GOT3 (cell line): ENCODE results near the gene RNASEH2A.
"Not testable (repeated sequence)": the region's sequence is repeated elsewhere in the genome, so short reads cannot be mapped to it uniquely, and the experiment has no call there.

Experiments used
- DNase-seq: peaks from one replicate; lab custom pipeline; 2025; ENCODE audit warnings: mixed read lengths; lab: John Stamatoyannopoulos, UW

The RNASEH2A gene

DNA sequence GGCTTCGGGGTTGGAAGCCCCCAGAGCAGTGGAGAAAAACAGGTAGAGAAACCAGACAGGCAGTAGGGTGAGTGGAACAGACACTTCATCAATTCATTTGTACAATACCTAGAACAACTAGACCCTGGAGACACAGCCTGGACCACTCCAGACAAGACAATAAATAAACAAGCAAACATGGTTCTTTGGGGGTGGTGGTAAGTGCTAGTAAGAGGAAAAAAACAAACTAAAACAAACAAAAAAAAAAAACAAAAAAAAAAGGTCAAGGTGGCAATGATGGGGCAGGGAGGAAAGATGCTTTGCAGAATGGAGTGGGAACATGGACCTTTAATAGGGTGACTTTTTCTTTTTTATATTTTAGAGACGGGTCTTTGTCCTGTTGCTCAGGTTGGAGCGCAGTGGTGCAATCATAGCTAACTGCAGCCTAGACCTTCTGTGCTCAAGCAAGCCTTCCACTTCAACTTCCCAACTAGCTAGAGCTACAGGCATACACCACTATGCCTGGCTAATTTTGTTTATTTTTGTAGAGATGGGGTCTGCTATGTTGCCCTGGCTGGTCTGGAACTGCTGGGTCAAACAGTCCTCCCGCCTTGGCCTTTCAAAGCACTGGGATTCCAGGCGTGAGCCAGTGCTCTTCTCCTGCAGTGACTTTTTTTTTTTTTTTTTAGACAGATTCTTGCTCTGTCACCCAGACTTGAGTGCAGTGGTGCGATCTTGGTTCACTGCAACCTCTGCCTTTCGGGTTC is 12.0 kb upstream of the RNASEH2A start:
- DNase-seq = no peak

DNA sequence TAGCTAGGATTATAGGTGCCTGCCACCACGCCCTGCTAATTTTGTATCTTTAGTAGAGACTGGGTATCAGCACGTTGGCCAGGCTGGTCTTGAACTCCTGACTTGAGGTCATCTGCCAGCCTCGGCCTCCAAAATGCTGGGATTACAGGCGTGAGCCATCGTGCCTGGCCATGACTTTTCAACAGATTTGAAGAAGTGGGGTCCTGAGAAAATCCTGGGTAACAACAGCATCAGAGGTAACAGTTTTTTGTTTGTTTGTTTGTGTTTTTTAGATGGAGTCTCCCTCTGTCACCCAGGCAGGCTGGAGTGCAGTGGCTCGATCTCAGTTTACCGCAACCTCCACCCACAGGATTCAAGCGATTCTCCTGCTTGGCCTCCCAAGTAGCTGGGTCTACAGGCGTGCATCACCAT is 11.4 kb upstream of the RNASEH2A start:
- DNase-seq = no peak

DNA sequence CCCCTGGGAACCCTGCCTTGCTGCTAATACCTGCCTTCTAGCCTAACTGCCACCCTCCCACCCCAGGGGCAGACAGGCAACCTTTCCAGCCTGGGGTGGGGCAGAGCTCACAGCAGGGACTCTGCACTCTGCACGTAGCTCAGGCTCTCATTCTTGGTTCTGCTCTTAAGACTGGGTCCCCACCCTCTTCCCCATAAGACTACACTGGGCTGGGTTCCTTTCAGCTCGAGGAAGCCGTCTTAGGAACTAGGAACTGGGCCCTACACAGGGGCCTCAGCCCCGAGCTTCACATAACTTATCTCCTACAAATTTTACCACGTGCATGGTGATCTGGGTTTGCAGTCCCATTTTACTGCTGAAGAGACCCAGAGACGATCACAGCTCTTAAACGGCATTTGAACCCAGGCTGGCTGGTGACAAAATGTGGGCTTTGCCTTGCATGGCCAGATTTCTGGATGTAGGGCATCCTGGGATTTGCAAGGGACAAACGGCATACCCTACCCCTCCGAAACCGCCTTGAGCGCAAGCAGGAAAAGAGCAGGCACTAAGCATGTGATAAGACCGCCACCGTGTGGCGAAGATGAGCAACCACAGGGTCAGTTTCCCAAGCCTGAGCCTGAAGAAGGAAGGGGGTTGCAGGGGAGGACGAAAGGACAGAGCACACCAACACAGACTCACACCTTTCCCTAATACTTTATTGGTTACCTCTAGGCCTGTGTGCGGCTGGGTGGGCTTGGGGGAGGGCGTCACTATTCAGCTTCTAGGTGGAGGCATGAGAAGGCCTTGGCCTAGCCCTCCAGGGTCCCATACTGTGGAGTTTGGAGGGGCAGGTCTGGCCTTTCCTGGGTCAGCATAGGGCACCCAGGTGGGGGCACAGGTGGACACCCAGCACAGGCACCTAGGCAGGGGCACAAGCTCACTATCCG is 10.0 kb upstream of the RNASEH2A start:
- DNase-seq = no peak

DNA sequence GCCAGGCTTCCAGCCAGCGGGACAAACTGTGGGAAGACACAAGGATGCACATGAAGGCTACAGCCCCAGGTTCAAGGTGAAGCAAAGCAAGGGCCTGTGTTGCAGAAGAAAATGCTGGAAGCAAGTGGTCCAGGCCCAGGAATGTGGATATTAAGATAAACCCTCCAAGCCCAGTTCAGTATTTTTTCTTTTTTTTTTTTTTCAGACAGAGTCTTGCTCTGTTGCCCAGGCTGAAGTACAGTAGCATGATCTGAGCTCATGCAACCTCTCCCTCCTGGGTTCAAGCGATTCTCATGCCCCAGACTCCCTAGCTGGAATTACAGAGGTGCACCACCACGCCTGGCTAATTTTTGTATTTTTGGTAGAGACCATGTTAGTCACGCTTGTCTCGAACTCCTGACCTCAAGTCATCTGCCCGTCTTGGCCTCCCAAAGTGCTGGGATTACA is 9.2 kb upstream of the RNASEH2A start:
- no peak for DNase-seq

DNA sequence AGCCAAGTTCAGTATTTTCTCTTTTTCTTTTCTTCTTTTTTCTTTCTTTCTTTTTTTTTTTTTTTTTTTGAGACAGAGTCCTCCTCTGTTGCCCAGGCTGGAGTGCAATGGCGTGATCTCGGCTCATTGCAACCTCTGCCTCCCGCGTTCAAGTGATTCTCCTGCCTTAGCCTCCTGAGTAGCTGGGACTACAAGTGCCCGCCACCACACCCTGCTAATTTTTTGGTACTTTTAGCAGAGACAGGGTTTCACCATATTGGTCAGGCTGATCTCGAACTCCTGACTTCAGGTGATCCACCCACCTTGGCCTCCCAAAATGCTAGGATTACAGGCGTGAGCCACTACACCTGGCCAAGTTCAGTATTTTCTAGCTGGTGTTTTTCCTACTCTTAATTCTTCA is 8.8 kb upstream of the RNASEH2A start:
- DNase-seq = not testable (repeated sequence)

DNA sequence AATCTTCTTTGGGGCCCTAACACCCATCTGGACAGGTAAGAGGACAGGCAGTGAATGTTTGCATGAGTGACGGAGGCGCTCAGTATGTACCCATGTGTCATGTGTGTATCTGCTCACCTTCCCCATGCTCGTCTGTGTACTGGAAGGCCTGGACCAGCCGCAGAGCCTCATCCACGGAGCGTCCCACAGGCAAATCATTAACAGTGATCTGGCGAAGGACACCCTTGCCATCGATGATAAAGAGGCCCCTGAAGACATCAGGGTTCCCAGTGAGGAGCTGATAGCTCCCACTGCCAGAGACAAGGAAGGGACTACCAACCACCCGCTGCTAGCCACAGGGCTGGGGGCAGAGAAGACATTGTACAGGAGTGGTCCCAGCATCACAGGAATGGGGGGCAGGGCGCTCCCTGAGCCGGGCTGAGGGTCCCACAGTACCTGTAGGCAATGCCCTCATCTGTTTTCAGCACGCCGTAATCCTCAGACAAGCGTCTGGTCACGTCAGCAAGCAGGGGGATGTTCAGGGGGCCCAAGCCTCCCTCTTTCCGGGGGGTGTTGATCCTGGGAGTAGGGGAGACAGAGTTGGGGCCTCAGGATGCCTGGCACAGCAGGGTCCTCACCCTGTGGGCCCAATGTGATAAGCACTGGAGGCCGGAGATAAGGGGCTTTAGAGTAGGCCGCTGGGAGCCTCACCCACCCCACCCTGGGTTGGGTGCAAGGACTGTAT is 6.5 kb upstream of the RNASEH2A start:
- no peak for DNase-seq

DNA sequence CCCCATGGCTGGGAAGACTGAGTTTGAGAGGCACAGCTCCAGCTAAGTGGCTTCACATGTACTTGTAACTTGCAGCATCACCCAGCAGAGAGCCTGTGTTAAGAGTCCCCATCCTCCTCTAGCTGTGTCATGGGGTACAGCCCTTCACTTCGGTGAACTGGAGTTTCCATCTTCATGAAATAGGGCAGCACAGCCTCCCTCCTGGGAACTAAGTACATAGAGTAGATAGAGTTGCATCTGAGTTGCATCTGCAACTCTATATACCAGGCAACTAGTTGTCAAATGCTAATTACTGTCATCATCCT is 6.0 kb upstream of the RNASEH2A start:
- DNase-seq = no peak

DNA sequence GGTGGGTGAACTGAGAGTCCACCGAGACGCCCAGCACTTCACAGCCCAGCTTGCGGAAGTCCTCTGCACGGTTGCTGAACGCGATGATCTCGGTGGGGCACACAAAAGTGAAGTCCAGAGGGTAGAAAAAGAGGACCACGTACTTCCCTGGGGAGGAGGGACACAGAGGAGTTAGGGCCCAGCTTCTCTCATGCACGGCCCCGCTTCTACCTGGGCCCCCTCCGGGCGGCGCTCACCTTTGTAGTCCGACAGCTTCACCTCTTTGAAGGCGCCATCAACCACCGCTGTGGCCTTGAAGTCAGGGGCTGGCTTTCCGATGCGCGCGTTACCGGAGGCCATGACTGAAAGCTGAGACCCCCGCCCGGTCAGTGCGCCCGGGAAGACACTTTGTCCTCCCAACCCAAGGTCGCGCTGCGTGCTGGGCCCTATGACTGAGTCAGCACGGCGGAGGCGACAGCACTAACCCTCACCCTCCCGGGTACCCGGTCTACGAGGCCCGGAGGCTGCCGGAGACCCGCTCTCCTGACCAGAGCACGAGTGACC is 5.4 kb upstream of the RNASEH2A start:
- DNase-seq = no peak

DNA sequence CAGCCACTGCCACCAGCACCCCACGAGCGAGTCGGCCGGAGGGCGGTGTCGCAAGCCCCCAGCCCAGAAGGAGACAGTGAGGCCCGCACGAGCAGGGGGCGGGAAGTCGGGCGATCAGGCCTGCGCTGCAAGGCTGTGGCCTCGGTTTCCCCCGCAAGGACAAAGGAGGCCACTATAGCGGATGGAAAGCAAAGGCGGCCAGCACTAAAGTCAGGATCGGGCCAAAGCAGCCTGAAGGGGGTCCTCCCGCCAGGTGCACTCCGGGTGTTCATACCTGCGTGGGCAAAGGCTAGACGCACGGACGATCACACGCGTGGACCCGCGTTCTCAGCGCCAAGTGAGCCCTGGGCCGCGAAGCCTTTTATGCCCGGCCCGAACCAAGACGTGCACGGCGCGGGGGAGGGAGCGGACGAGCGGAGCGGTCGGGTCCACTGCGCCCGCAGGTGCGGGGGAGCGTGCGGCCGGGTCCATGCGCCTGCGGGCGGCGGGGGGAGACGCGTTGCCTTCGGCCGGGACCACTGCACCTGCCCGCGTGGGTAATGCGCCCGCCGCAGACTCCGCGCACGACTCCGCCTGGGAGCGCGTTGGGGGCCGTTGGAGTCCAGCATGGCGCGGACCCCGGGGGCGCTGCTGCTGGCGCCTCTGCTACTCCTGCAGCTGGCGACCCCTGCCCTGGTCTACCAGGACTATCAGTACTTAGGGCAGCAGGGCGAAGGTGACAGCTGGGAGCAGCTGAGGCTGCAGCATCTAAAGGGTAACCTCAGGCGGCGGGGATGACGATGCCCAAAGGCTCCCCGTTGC is 4.7 kb upstream of the RNASEH2A start, which contains the start of the genes PRDX2 and THSD8:
TSS of gene PRDX2 (minus strand) at position 335 of the 801 bp plus-strand sequence. CDS start 539 bp downstream, outside the sequence.
TSS of gene THSD8 (plus strand) at position 604 of the 801 bp plus-strand sequence. CDS start at position 607, 3 bp downstream.
- peak; percentile 42 for DNase-seq

DNA sequence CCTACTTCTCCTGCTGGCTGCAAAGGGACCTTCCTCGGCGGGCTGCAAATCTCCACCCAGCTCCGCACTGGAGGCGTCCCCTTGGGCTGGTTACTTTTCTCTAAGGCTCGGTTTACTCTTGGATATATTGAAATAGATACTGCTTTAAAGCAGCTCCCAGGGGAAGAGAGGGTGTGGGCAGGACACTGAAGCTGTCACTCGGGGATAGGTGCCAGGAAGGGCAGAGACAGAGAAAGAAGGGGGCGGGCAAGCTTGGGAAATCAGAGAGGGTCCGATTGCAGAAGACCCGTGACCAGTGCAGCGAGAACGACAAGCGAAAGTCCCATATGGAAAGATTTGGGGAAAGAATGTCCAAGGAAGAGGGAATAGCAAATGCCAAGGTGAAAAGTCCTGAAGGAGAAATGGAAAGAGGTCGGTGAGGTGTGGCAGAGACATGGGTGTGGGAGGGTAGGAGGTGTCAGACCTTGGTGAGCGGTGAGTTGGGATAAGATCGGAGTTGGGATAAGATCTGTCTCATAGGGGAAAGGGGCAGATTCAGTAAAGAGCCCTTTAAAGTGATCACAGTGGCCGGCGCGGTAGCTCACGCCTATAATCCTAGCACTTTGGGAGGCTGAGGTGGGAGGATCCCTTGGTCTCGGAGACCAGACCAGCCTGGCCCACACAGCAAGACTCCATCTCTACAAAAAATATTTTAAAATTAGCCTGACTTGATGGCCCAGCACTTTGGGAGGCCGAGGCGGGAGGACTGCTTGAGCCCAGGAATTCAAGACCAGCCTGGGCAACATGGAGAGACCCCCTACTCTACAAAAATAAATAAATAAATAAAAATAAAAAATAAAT is 3.9 kb upstream of the RNASEH2A start:
- DNase-seq = no peak

DNA sequence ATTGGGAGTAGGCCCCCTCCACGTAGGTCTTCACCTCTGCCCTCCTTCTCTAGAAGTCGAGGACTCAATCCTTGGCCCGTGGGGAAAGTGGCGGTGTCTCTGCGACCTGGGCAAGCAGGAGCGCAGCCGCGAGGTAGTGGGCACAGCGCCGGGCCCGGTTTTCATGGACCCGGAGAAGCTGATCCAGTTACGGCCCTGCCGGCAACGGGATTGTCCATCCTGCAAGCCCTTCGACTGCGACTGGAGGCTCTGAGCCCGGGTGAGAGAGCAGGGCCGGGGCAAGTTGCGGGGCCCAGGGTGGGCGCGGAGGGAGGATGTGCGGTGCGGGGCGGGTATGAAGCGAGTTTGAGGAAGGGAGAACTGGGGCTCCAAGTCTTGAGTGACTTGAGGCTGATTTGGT is 2.3 kb upstream of the RNASEH2A start:
- DNase-seq = no peak

DNA sequence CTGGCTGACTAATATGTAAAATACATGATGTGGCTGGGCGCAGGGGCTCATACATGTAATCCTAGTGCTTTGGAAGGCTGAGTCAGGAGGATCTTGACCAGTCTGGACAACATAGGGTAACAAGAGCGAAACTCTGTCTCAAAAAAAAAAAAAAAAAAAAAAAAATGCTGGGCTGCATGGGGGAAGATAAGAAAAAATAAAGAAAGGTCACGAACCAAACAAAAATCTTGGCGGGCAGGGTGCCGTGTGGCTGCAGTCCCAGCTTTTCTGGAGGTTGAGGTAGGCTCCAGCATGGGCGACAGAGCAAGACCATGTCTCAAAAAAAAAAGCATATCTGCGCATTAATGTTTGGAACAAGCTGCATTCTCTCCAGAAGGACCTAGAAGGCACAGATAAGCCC is 8.7 kb downstream of the RNASEH2A start:
- DNase-seq = no peak

DNA sequence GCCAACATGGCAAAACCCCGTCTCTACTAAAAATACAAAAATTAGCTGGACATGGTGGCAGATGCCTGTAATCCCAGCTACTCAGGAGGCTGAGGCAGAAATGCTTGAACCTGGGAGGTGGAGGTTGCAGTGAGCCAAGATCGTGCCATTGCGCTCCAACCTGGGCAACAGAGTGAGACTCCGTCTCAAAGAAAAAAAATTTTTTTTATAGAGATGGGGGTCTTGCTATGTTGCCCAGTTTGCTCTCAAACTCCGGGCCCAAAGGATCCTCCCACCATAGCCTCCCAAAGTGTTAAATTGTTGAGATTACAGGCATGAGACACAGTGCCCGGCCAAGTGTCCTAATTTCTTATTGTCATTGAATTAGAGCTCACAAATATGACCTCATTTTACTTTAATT is 10.8 kb downstream of the RNASEH2A start:
- DNase-seq = not testable (repeated sequence)

DNA sequence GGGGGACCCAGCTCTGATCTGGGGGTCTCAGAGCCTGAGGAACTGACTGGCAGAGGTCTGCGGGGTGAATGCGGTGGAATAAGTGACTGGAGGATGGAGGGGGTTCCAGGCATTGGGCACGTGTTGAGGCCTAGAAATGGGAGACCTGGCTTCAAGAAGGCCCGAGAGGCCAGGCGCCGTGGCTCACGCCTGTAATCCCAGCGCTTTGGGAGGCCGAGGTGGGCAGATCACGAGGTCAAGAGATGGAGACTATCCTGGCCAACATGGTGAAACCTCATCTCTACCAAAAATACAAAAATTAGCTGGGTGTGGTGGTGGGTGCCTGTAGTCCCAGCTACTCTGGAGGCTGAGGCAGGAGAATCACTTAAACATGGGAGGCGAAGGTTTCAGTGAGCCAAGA is 11.4 kb downstream of the RNASEH2A start:
- not testable (repeated sequence) for DNase-seq

DNA sequence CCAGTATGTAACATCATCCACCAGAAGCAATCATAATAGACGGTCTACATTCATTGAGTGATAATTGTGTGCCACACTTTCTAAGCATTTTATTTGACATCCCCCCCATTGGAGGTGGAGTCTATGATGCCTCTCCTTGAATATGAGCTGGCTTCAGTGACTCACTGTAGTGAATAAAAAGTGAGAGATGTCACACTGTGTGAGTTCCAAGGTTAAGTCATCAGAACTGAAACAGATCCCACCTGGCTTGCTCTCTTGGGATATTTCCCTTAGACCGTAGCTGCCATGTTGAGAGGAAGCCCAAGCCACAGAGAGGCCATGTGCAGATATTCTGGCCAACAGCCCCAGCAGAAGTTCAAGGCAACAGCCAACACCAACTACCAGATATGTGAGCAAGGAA is 15.4 kb downstream of the RNASEH2A start:
- DNase-seq = no peak

DNA sequence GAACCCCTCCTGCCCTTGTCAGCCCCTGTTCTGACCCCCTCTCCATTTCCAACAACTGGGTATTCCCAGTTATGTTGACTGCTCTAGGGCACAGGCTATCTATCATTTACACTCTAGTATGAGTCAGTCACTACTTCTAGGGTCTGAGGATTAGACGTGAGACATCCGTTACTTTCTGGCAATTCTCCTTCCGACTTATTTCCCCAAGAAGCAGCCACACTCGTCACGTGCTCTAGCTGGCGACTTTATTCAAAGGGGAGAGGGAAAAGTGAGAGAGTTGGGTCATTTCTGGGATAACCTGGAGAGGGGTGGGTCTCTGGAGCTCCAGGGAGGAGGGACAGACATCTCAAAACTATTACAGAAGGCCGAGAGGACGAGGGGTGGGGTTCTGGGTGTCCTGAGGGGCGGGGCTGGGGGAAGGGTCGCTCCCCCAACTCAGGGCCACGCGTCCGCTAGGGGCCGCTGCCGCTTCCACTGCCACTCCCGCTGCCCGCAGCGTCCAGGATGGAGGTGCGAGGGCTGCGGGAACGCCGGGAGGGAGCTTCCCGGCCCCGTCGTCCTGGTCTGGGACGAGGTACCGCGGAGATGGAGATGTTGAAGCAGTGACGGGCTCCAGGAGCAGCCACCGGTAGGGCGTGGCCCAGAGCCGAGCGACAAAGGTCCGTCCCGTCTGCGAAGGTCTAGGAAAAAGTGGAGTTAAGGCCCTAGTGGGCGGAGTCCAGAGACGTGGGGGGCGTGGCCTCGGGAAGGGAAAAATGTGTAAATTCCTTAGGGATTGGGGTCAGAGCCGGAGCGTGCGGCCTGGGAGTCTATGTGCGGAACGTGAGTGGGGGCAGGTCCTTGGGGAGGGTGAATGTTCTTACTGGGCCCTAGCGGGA is 19.1 kb downstream of the RNASEH2A start:
- DNase-seq = no peak

DNA sequence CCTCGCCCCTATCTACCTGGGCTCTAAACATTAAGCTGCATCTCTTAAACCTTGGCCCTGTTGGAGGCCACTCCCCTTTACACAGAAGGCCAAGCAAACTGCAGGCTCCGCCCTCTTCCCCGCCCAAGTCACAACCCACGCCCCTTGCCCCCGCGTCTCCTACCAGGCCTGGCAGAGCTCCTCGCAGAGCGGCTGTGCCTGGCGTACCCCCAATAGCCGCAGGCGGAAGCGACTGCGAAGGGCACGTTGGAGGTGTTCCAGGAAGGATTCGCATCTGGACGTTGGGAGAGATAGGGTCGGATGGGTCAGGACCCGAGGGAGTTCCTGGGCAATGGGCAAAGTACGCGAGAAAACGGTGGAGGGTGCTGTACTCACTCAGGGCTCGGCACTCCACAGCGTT is 22.1 kb downstream of the RNASEH2A start:
- DNase-seq = no peak

DNA sequence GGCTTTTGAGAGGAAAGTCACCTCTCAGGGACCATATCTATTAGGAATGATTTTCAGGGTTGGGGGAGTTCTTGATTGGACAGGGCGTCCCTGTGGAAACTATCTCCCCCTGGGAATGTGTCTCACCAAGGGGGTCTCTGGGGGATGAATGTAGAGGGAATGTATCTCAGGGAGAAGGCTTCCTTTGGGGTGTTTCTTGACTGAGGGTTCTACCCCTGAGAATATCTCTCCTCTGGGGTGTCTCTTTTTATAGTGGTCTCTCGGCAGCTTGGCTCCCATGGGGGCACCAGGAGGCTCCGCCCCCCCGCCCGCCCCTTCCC is 27.0 kb downstream of the RNASEH2A start:
- DNase-seq = no peak
